DMS114 treated with DMSO at 0.1 percent for 48 hours (cell line): ENCODE data around the gene DDX60.
A peak's percentile ranks its signal among the peaks of the same experiment; 100 is the strongest.

Experiments used
- DNase-seq: peaks from one replicate; lab custom pipeline; 2025; ENCODE audit not compliant: unreplicated experiment; lab: John Stamatoyannopoulos, UW

Gene DDX60

GRCh38 chr4:168208957-168209614, 109.5 kb downstream of the DDX60 start:
- DNase-seq: no peak

DNA sequence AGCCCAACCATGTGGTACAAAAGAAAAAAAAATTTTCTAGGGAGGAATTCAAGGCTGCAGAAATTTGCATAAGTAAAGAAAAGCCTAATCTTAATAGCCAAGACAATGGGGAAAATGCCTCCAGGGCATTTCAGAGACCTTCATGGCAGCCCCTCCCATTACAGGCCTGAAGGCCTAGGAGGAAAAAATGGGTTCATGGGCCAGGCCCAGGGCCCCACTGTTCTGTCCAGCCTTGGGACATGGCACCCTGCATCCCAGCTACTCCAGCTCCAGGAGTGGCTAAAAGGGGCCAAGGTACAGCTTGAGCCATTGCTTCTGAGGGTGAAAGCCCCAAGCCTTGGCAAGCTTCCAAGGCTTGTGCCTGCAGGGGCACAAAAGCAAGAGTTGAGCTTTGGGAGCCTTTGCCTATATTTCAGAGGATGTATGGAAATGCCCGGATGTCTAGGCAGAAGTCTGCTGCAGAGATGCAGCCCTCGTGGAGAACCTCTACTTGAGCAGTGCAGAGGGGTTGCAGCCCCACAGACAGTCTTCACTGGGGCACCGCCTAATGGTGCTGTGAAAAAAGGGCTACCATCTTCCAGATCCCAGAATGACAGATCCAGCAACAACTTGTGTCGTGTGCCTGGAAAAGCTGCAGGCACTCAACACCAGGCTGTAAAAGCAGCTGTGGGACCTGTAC, 115.2 kb downstream of the DDX60 start:
- DNase-seq: no peak

GRCh38 chr4:168200685-168201084, 117.9 kb downstream of the DDX60 start:
- no peak for DNase-seq

DNA sequence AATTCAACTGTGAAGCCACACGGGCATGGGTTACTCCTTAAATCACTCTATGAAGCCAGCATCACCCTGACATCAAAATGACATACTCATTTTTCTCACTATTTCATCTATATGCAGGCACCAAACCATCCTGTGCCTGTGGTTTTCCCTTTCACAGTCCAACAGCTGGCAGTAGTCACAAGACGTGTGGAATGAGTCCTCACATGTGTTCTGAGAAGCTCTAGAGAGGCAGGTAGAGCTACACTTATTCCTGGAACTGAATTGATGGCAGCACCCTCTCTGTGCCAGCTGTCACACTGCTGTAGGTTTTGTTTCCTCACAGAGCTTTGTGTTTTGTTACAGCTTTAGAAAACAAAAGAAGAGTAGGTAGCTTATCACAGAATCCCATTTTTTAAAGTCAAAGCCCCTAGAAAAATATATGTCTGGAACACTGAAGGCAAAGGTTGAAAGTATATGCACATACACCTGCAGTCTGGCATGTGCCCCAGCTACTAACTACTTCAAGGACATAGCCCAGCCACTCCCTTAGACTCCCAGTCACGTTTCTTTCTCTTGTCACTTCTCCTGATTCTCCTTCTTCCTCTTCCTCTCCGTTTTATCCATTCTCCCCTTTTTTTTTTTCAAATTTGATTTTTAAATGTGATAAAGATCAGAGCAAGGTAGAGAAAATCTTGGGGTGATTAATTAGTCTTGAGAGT, 119.1 kb downstream of the DDX60 start:
- no peak for DNase-seq

DNA sequence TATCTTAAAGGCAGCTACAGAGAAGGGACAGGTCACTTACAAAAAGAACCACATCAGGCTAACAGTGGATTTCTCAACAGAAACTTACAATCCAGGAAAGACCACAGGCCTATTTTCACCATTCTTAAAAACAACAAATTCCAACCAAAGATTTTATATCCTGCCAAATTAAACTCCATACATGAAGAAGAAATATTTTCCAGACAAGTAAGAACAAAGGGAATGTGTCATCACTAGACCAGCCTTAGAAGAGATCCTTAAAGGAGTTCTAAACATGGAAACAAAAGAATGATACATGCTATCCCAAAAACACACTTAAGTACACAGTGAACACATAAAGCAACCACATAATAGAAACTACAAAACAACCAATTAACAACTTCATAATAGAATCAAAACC, 120.6 kb downstream of the DDX60 start:
- no peak for DNase-seq

DNA sequence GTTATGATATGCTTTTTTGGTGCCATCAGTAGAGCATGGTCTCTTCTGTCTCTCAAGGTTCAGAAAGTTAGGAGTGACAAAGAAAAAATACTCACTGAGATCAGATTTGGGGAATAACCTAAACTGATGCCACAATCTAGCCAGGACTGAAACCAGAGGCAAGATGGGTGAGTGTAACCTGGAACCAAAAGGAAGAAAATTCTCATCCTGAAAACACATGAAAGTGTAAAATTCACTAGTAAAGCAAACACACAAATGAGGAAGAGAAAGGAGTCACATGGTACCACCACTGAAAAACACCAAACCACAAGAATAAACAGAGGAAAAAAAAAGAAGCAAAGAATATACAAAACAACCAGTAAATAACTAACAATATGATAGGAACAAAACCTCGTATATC, 129.8 kb downstream of the DDX60 start:
- no peak for DNase-seq

- peak; percentile 25 for DNase-seq
Measured at GRCh38 chr4:168183717-168184571, 134.6 kb downstream of the DDX60 start.

DNA sequence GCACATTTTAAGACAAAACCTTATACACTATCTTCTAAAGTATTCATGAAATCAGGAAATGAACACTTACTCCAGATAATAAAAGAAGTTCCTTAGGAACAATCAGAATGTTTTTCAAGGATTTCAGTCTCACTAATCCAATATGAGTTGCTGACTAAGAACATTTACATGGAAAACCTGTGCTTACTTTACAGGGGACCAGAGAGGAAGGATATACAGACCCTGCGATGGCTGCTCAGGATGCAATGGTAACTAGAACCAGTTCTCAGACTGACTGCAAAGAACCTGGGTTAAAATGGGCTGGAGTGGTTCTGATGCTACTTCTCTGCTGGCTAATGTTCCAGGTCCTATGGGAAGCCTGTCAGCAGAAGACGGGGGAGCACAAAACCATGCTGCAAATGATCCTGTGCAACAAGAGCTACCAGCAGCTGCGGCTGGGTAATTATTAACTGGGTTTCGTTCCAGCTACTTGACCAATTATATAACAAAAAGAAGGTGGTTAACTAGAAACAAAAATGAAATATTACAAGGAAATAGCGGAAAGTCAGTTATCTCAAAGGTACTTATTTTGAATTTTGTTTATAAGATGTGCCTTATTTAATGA, 140.9 kb downstream of the DDX60 start:
- no peak for DNase-seq

GRCh38 chr4:168174308-168174707, 144.2 kb downstream of the DDX60 start:
- no peak for DNase-seq

DNA sequence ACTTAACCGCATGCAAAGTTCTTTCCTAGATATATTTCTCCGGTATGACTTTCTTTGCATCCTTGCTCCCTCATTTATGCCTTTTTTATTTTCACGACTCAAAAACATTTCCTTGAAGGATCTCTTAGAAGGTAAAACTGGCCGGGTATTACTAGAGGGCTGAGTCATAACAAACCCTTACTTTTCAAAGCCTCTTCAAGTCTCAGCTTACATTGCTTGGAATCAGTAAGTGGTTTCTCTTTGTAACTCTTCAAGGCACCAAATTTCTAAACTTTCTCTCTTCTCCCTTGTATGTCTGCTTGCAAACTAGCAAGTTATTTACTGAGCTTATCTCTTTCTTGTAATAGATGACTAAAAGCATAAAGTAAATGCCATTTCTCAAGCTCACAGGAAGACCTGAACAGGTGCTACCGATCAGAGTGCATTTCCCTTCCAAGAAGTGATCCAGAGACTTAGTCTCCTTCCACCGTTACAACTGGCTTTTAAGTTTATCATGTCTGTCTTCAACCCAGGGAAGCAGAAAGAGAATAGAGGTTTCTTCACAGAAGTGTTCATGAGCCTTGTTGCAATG, 150.8 kb downstream of the DDX60 start:
- DNase-seq: no peak
